Measurements from ENCODE around the gene TFF3. TPM values are rescaled to one million over a fixed set of nuclear protein-coding genes. Genes with fewer than 3 reads are reported as not detected.
A peak's percentile ranks its signal among the peaks of the same experiment; 100 is the strongest.

The TFF3 gene
- total RNA-seq, 2 donors from 2014 or later, result not detected

- Mint-ChIP-seq H3K27ac (peak overlapping the region; percentile 51), H3K4me1 (peaks cover 39% of the 10 kb centered on the region), H3K36me3 (ENCODE audit: low read depth) (peaks cover 6% of the 10 kb centered on the region), H3K27me3 (no peaks in the 10 kb centered on the region), H3K4me3 (peak overlapping the region; percentile 47)
- H3K9me3 ChIP-seq (ENCODE audit: control insufficient read depth, low read length, poor library complexity, severe bottlenecking), result no peaks in the 10 kb centered on the region
- DNase-seq (no peak), ATAC-seq (no peak)
Measured at GRCh38 chr21:42264245-42265195, 50.7 kb downstream of the TFF3 start.

GRCh38 chr21:42263591-42264131, 51.5 kb downstream of the TFF3 start:
- DNase-seq, result no peak
- Mint-ChIP-seq H3K36me3 (ENCODE audit: low read depth) (peaks cover 6% of the 10 kb centered on the region), H3K4me1 (peaks cover 36% of the 10 kb centered on the region), H3K27ac (peak overlapping the region; percentile 24), H3K27me3 (no peaks in the 10 kb centered on the region), H3K4me3 (no peak overlapping the region)
- H3K9me3 ChIP-seq (ENCODE audit: control insufficient read depth, low read length, poor library complexity, severe bottlenecking), result no peaks in the 10 kb centered on the region
- no peak for ATAC-seq

- Mint-ChIP-seq H3K27me3 (no peaks in the 10 kb centered on the region), H3K27ac (no peak overlapping the region), H3K4me3 (no peak overlapping the region), H3K36me3 (ENCODE audit: low read depth) (peaks cover 6% of the 10 kb centered on the region), H3K4me1 (peaks cover 39% of the 10 kb centered on the region)
- no peak for DNase-seq
- H3K9me3 ChIP-seq (ENCODE audit: control insufficient read depth, low read length, poor library complexity, severe bottlenecking), result no peaks in the 10 kb centered on the region
- no peak for ATAC-seq
Measured at GRCh38 chr21:42262831-42263231, 52.4 kb downstream of the TFF3 start.

- H3K9me3 ChIP-seq (ENCODE audit: control insufficient read depth, low read length, poor library complexity, severe bottlenecking), result no peaks in the 10 kb centered on the region
- Mint-ChIP-seq H3K27me3 (no peaks in the 10 kb centered on the region), H3K27ac (no peak overlapping the region), H3K4me3 (no peak overlapping the region), H3K36me3 (ENCODE audit: low read depth) (peaks cover 3% of the 10 kb centered on the region), H3K4me1 (peaks cover 33% of the 10 kb centered on the region)
- DNase-seq (no peak), ATAC-seq (no peak)
Measured at GRCh38 chr21:42261829-42262200, 53.4 kb downstream of the TFF3 start.

Other genes with a start within 250 kb of the TFF3 start
- under 1 TPM; 0.23 to 0.99 TPM for gene UMODL1, start 244.1 kb downstream of the TFF3 start, total RNA-seq
- gene ABCG1, start 96.3 kb downstream of the TFF3 start, total RNA-seq, result 10 to 100 TPM; 43.4 to 75.0 TPM
- gene TFF2, start 35.6 kb upstream of the TFF3 start, total RNA-seq, result not detected
- not detected for gene TFF1, start 51.1 kb upstream of the TFF3 start, total RNA-seq
- 1 to 10 TPM; 2.8 to 4.5 TPM for gene TMPRSS3, start 80.6 kb upstream of the TFF3 start, total RNA-seq
- gene UBASH3A, start 88.5 kb upstream of the TFF3 start, total RNA-seq, result 10 to 100 TPM; 49.5 to 50.3 TPM
- under 1 TPM in 1 of 2 donors, not detected in 1; 0.47 TPM for gene RSPH1, start 180.8 kb upstream of the TFF3 start, total RNA-seq
- 10 to 100 TPM; 21.0 to 24.0 TPM for gene SLC37A1, start 198.4 kb upstream of the TFF3 start, total RNA-seq